ENCODE results near the gene MECP2. TPM values are rescaled to one million over a fixed set of nuclear protein-coding genes. Genes with fewer than 3 reads are reported as not detected.

The MECP2 gene
- total and polyA plus RNA-seq, 12 donors = 14.0 to 39.3 (median 36.2) TPM

DNA sequence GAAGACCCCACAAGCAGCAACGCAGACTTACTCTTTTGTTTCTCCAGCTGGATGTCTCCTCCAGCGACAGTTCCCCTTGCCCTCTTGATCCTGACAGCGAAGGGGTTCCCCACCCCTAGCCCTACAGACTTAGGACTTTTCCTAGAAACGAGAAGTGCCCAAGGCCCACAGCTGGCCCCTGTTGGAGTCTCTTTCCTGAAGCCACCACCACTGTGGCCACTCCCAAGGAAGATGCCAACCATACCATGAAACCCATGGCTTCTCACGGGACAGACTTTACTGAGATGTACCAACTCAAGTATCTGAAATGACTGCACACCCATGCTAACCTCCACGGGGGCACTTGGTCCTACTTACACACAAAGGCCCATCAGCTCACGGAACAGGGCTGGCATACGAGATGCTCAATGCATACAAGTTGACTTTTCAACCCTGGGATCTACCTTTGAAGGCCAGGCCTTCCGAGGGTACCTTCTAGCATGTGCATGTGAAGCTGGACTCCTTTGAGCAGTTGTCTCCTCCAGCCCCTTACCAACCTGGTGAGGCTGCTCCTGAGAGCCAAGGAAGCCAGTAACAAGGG lies 76.9 kb downstream of the MECP2 start:
- H3K4me3 ChIP-seq = peak overlapping the region in 9 of 10 donors; percentile 46 to 68 (median 60)
- peak overlapping the region; percentile 79 to 95 (median 87) for H3K27ac ChIP-seq
- ATAC-seq = peak in 3 of 8 donors; percentile 6 to 35 (median 8)
- intact Hi-C loops (cut with DNase I) = loop anchor here in 2 of 10 donors (2.0 to 10.0 kb wide), 2 partner anchors 26 to 74 kb away; partner anchors contain the start of gene MECP2 (in 1 of the 2)
- TF ChIP-seq, protein P1, sequence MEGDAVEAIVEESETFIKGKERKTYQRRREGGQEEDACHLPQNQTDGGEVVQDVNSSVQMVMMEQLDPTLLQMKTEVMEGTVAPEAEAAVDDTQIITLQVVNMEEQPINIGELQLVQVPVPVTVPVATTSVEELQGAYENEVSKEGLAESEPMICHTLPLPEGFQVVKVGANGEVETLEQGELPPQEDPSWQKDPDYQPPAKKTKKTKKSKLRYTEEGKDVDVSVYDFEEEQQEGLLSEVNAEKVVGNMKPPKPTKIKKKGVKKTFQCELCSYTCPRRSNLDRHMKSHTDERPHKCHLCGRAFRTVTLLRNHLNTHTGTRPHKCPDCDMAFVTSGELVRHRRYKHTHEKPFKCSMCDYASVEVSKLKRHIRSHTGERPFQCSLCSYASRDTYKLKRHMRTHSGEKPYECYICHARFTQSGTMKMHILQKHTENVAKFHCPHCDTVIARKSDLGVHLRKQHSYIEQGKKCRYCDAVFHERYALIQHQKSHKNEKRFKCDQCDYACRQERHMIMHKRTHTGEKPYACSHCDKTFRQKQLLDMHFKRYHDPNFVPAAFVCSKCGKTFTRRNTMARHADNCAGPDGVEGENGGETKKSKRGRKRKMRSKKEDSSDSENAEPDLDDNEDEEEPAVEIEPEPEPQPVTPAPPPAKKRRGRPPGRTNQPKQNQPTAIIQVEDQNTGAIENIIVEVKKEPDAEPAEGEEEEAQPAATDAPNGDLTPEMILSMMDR (IDR thresholded peaks at IDR 0.05) = no peak
- 63 to 72% methylated on average over 9 of the region's 9 CpGs for WGBS, 2 donors
- no peak for DNase-seq
- H3K27me3 ChIP-seq = peaks cover 0 to 68% (median 0%) of the 10 kb centered on the region in 7 donors
- H3K4me1 ChIP-seq = peaks cover 0 to 30% (median 10%) of the 10 kb centered on the region in 9 donors
- H3K9me3 ChIP-seq = no peaks in the 10 kb centered on the region
- peaks cover 0 to 26% (median 0%) of the 10 kb centered on the region in 9 donors for H3K36me3 ChIP-seq

DNA sequence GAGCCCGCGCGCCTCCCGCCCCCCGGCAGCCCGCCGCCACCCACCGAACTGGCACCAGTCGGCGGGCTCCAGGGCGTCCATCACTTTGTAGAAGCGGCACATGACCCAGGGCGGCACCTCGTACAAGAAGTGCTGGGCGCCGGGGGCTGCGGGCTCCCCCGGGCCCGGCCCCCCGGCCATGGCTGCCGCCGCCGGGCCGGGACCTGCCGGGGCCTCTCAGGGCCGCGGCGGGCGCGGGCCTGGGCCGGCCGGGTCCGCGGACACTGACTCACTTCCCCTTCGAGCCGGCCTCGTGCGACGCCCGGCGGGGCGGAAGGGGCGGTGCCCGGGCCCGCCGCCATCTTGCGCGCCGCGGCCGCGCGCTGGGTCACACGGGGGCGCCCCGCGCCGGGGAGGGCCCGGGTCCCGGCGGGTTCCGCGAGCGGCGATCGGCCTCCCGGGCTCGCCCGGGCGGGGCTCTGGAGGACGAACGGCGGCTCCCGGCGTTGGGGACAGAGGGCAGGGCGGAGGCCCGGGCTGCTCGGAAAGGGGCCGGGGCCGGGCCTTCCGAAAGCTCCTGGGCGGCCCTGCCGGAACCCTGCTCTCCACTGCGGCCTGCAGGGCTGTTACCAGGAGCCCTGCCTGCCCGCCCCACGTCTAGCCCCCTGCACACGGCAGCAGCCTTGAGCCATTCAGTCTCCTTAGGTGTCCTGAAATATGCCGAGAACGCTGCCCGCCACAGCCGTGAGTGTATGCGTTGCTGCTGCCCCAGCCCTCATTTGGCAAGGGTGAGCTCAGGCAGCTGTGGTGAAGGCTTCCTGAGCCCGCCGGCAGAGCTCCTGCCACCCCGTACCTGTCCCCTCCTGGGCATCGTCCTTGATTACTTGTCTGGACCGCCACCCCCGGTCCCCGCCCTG lies 77.6 kb downstream of the MECP2 start, which contains the start of gene IRAK1:
IRAK1 (minus strand) TSS at position 270 of the 896 bp plus-strand sequence; CDS start at position 180, 90 bp downstream.
- peaks cover 0 to 30% (median 10%) of the 10 kb centered on the region in 9 donors for H3K4me1 ChIP-seq
- peak within 1 kb of the TSS; percentile 38 to 68 (median 60) for H3K4me3 ChIP-seq
- 2 to 7% methylated on average over 24 to 47 of the region's 99 CpGs for WGBS, 2 donors
- peaks cover 0 to 62% (median 0%) of the 10 kb centered on the region in 7 donors for H3K27me3 ChIP-seq
- H3K27ac ChIP-seq = peak within 1 kb of the TSS; percentile 79 to 95 (median 88)
- peaks cover 0 to 34% (median 0%) of the 10 kb centered on the region in 9 donors for H3K36me3 ChIP-seq
- no peaks in the 10 kb centered on the region for H3K9me3 ChIP-seq
- ATAC-seq (peak; percentile 63 to 94 (median 80)), DNase-seq (peak; percentile 29 to 66)
- TF ChIP-seq, protein P1 (IDR thresholded peaks at IDR 0.05) = peak in 1 of 9 donors; percentile 13
- intact Hi-C loops (cut with DNase I) = loop anchor here in 3 of 10 donors (2.0 to 10.0 kb wide), 3 partner anchors 27 to 75 kb away; partner anchors contain the start of gene MECP2 (in 1 of the 3)

DNA sequence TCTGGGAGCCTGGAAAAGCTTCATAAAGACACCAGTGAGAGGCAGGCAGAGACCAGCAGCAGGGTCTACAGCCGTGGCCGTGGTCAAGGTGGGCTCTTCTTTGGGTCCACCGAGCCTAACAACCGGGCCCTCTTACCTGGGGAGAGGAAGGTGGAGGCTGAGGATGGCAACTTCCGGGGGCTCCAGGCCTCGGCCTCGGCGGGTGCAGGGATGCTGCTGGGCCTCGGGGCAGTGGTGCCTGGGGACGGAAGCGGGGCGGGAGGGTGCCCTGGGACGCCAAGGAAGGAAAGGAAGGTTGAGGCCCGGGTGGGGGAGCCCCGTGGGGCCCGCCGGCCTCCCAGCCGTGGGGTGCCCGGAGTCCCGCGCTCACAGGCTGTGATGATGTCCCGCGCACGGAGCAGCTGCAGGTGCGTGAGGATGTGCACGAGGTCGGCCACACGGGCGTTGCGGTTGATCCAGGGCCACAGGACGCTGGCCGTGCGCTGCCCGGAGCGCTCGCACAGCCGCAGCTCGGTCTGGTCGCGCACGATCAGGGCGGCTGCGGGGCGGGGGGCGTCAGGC lies 78.4 kb downstream of the MECP2 start:
- intact Hi-C loops (cut with DNase I) = loop anchor here in 1 of 10 donors (5.0 kb wide), 1 partner anchor 33 kb away; no protein-coding TSS in a partner anchor
- Histone ChIP-seq H3K36me3 (peaks cover 0 to 36% (median 0%) of the 10 kb centered on the region in 9 donors), H3K9me3 (no peaks in the 10 kb centered on the region), H3K27ac (peak overlapping the region; percentile 57 to 91 (median 83)), H3K4me3 (peak overlapping the region; percentile 35 to 63 (median 58)), H3K4me1 (peaks cover 0 to 30% (median 9%) of the 10 kb centered on the region in 9 donors), H3K27me3 (peaks cover 0 to 59% (median 0%) of the 10 kb centered on the region in 7 donors)
- DNase-seq (no peak), ATAC-seq (peak in 1 of 8 donors; percentile 4)
- TF ChIP-seq, protein P1 (IDR thresholded peaks at IDR 0.05) = no peak
- WGBS, 2 donors = 5 to 7% methylated on average over 11 to 44 of the region's 45 CpGs
